H1 (cell line): Measurements from ENCODE around the gene PRCD. TPM values are rescaled to one million over a fixed set of nuclear protein-coding genes. Genes with fewer than 3 reads are reported as not detected.

Source experiments
- CBX8 ChIP-seq: fragments of 300-800, 300-1000 bp; sonication (generic); IDR thresholded peaks from 2 replicates; pipeline ENCODE4 v1.7.1; 2016; ENCODE audit warnings: low read depth, low read length, borderline replicate concordance
- CHD1 ChIP-seq: IDR thresholded peaks from 2 replicates; pipeline ENCODE4 v1.6.1; 2012; ENCODE audit warnings: low read depth, low read length, improper control_type of control experiment
- EGR1 ChIP-seq: IDR thresholded peaks from 2 replicates; pipeline ENCODE4 v1.6.1; 2011; ENCODE audit warnings: low read depth, low read length, borderline replicate concordance
- EZH2 ChIP-seq: fragments of 200-600 bp; sonication (generic); IDR thresholded peaks from 2 replicates; pipeline ENCODE4 v1.7.1; 2012; ENCODE audit warnings: low read depth, mild to moderate bottlenecking, moderate library complexity, low read length, inconsistent platforms; ENCODE audit not compliant: severe bottlenecking
- GTF2F1 ChIP-seq: IDR thresholded peaks from 2 replicates; pipeline ENCODE4 v1.6.1; 2012; ENCODE audit warnings: low read depth, low read length, improper control_type of control experiment, borderline replicate concordance
- JUN ChIP-seq: IDR thresholded peaks from 2 replicates; pipeline ENCODE4 v1.6.1; 2011; ENCODE audit warnings: low read depth, mild to moderate bottlenecking, improper control_type of control experiment, low read length
- JUND ChIP-seq: IDR thresholded peaks from 2 replicates; pipeline ENCODE4 v1.6.1; 2011; ENCODE audit warnings: mild to moderate bottlenecking, improper control_type of control experiment, low read length
- SIN3A ChIP-seq, 2 experiments: IDR thresholded peaks in 1 of 2; conservative IDR thresholded peaks in 1 of 2; 2 replicates each; pipeline ENCODE4 v1.6.1; 2011 to 2012; ENCODE audit warnings: low read length in 2 of 2, improper control_type of control experiment in 1 of 2, low read depth in 1 of 2, mild to moderate bottlenecking in 1 of 2
- SP4 ChIP-seq: IDR thresholded peaks from 2 replicates; pipeline ENCODE4 v1.6.1; 2012; ENCODE audit warnings: low read length, inconsistent platforms
- TAF1 ChIP-seq: IDR thresholded peaks from 2 replicates; pipeline ENCODE4 v1.6.1; 2011; ENCODE audit warnings: mild to moderate bottlenecking, low read depth, low read length
- polyA plus RNA-seq, 7 experiments: library from polyadenylated mRNA; depleted of rRNA in 3 of 7; stranded (reverse) in 5 of 7; unstranded in 2 of 7; fragments of >200 nt in 5 of 7; fragments of 200-250 nt in 2 of 7; gene quantifications; 1 replicate in 5 of 7; 2 replicates in 1 of 7; 4 replicates in 1 of 7; pipeline versions ENCODE4 v1.2.1 to v1.2.3, GENCODE V29; 2011 to 2013; ENCODE audit warnings: missing spikeins in 2 of 7, mixed read lengths in 2 of 7
- total RNA-seq: library from RNA; stranded (reverse); fragmentation: NEBNext Ultra II Directional; extraction: Animal tissue kit (Norgen Biotek cat#: 25700); gene quantifications from 2 replicates; pipeline ENCODE4 v1.2.1, GENCODE V29; 2021
- TF ChIP-seq, protein P1 (sequence below): fragments of 300-600 bp; sonication (generic); IDR thresholded peaks from 2 replicates; pipeline ENCODE4 v1.7.1; 2012; ENCODE audit warnings: low read length, moderate library complexity, mild to moderate bottlenecking, inconsistent platforms; ENCODE audit not compliant: insufficient replicate concordance
- TF ChIP-seq, protein P2 (sequence below): IDR thresholded peaks from 2 replicates; pipeline ENCODE4 v1.6.1; 2011; ENCODE audit warnings: low read depth, mild to moderate bottlenecking, low read length; ENCODE audit not compliant: insufficient read depth

The PRCD gene
- total and polyA plus RNA-seq, 2 of the 8 experiments (the other 6 are each of a cell fraction or from before 2014, with no cell fraction given): 0.77 to 2.1 TPM

DNA sequence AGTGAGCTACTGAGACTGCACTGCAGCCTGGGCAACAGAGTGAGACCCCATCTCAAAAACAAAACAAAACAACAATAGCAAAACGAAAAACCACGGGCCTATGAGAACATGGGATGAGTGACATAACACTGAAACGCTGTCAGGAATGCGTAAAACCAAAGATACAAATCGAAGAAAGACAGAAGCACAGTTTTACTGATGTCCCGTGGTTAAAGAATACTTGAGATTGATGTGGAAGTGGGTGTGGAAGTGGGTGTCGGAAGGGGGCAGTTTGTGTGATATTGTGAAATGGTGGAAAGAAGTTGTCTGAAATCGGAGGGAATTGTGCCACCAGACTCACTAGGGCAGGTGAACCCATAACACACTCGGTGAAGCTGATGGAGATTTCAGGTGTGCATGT, 36.3 kb downstream of the PRCD start (continued):
- TF ChIP-seq, protein P1, sequence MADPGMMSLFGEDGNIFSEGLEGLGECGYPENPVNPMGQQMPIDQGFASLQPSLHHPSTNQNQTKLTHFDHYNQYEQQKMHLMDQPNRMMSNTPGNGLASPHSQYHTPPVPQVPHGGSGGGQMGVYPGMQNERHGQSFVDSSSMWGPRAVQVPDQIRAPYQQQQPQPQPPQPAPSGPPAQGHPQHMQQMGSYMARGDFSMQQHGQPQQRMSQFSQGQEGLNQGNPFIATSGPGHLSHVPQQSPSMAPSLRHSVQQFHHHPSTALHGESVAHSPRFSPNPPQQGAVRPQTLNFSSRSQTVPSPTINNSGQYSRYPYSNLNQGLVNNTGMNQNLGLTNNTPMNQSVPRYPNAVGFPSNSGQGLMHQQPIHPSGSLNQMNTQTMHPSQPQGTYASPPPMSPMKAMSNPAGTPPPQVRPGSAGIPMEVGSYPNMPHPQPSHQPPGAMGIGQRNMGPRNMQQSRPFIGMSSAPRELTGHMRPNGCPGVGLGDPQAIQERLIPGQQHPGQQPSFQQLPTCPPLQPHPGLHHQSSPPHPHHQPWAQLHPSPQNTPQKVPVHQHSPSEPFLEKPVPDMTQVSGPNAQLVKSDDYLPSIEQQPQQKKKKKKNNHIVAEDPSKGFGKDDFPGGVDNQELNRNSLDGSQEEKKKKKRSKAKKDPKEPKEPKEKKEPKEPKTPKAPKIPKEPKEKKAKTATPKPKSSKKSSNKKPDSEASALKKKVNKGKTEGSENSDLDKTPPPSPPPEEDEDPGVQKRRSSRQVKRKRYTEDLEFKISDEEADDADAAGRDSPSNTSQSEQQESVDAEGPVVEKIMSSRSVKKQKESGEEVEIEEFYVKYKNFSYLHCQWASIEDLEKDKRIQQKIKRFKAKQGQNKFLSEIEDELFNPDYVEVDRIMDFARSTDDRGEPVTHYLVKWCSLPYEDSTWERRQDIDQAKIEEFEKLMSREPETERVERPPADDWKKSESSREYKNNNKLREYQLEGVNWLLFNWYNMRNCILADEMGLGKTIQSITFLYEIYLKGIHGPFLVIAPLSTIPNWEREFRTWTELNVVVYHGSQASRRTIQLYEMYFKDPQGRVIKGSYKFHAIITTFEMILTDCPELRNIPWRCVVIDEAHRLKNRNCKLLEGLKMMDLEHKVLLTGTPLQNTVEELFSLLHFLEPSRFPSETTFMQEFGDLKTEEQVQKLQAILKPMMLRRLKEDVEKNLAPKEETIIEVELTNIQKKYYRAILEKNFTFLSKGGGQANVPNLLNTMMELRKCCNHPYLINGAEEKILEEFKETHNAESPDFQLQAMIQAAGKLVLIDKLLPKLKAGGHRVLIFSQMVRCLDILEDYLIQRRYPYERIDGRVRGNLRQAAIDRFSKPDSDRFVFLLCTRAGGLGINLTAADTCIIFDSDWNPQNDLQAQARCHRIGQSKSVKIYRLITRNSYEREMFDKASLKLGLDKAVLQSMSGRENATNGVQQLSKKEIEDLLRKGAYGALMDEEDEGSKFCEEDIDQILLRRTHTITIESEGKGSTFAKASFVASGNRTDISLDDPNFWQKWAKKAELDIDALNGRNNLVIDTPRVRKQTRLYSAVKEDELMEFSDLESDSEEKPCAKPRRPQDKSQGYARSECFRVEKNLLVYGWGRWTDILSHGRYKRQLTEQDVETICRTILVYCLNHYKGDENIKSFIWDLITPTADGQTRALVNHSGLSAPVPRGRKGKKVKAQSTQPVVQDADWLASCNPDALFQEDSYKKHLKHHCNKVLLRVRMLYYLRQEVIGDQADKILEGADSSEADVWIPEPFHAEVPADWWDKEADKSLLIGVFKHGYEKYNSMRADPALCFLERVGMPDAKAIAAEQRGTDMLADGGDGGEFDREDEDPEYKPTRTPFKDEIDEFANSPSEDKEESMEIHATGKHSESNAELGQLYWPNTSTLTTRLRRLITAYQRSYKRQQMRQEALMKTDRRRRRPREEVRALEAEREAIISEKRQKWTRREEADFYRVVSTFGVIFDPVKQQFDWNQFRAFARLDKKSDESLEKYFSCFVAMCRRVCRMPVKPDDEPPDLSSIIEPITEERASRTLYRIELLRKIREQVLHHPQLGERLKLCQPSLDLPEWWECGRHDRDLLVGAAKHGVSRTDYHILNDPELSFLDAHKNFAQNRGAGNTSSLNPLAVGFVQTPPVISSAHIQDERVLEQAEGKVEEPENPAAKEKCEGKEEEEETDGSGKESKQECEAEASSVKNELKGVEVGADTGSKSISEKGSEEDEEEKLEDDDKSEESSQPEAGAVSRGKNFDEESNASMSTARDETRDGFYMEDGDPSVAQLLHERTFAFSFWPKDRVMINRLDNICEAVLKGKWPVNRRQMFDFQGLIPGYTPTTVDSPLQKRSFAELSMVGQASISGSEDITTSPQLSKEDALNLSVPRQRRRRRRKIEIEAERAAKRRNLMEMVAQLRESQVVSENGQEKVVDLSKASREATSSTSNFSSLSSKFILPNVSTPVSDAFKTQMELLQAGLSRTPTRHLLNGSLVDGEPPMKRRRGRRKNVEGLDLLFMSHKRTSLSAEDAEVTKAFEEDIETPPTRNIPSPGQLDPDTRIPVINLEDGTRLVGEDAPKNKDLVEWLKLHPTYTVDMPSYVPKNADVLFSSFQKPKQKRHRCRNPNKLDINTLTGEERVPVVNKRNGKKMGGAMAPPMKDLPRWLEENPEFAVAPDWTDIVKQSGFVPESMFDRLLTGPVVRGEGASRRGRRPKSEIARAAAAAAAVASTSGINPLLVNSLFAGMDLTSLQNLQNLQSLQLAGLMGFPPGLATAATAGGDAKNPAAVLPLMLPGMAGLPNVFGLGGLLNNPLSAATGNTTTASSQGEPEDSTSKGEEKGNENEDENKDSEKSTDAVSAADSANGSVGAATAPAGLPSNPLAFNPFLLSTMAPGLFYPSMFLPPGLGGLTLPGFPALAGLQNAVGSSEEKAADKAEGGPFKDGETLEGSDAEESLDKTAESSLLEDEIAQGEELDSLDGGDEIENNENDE: no peak
- TF ChIP-seq EZH2 (no peak), SP4 (no peak), JUND (no peak), CHD1 (no peak), SIN3A (conservative IDR thresholded peaks at IDR 0.05 in 1 of 2, IDR thresholded peaks at IDR 0.05 in 1 of 2; ENCODE audit: low read depth in 1 of 2, low read length in 2 of 2) (no peak), CBX8 (no peak), JUN (no peak), GTF2F1 (no peak), TAF1 (no peak), EGR1 (no peak)
- TF ChIP-seq, protein P2, sequence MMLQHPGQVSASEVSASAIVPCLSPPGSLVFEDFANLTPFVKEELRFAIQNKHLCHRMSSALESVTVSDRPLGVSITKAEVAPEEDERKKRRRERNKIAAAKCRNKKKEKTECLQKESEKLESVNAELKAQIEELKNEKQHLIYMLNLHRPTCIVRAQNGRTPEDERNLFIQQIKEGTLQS: no peak
